H9 (cell line): ENCODE measurements around the gene SP2. TPM values are rescaled to one million over a fixed set of nuclear protein-coding genes. Genes with fewer than 3 reads are reported as not detected.

Source experiments
- DNase-seq: peaks from one replicate; pipeline ENCODE4 v3.0.0-alpha.2; 2017
- H2AFZ ChIP-seq: one replicate; pipeline ENCODE4 v1.6.1; 2013; ENCODE audit warnings: mild to moderate bottlenecking, low read length, control low read depth, moderate library complexity
- H2AK5ac ChIP-seq: 2 replicates; pipeline ENCODE4 v1.6.1; 2013; ENCODE audit warnings: low read length, control low read depth, mixed read lengths; ENCODE audit not compliant: insufficient read length
- H2BK120ac ChIP-seq: one replicate; pipeline ENCODE4 v1.6.1; 2013; ENCODE audit warnings: low read depth, mild to moderate bottlenecking, low read length, control low read depth, inconsistent platforms; ENCODE audit not compliant: poor library complexity, severe bottlenecking
- H2BK12ac ChIP-seq: 2 replicates; pipeline ENCODE4 v1.6.1; 2013; ENCODE audit warnings: low read length, control low read depth, mixed read lengths, low read depth; ENCODE audit not compliant: insufficient read length
- H2BK15ac ChIP-seq: 2 replicates; pipeline ENCODE4 v1.6.1; 2013; ENCODE audit warnings: low read depth, low read length, control low read depth
- H2BK20ac ChIP-seq: one replicate; pipeline ENCODE4 v1.6.1; 2013; ENCODE audit warnings: low read depth, mild to moderate bottlenecking, low read length, control low read depth, inconsistent platforms; ENCODE audit not compliant: poor library complexity, severe bottlenecking
- H2BK5ac ChIP-seq: 2 replicates; pipeline ENCODE4 v1.6.1; 2013; ENCODE audit warnings: low read length, control low read depth, mixed read lengths; ENCODE audit not compliant: insufficient read length
- H3K14ac ChIP-seq: 2 replicates; pipeline ENCODE4 v1.6.1; 2013; ENCODE audit warnings: low read length, control low read depth; ENCODE audit not compliant: insufficient read depth
- H3K18ac ChIP-seq: 2 replicates; pipeline ENCODE4 v1.6.1; 2013; ENCODE audit warnings: low read depth, mild to moderate bottlenecking, mixed read lengths, low read length, control low read depth; ENCODE audit not compliant: insufficient read length
- H3K23ac ChIP-seq: 2 replicates; pipeline ENCODE4 v1.6.1; 2013; ENCODE audit warnings: low read length, control low read depth, mixed read lengths, low read depth; ENCODE audit not compliant: insufficient read length
- H3K23me2 ChIP-seq: 2 replicates; pipeline ENCODE4 v1.6.1; 2013; ENCODE audit warnings: low read depth, mild to moderate bottlenecking, mixed read lengths, low read length, control low read depth; ENCODE audit not compliant: insufficient read length, poor library complexity, severe bottlenecking
- H3K27ac ChIP-seq: 2 replicates; pipeline ENCODE4 v1.5.1; 2013; ENCODE audit warnings: low read length, control low read depth, mixed read lengths, low read depth; ENCODE audit not compliant: insufficient read length
- H3K27me3 ChIP-seq: 2 replicates; pipeline ENCODE4 v1.6.1; 2013; ENCODE audit warnings: low read length, control low read depth, inconsistent platforms; ENCODE audit not compliant: insufficient read depth
- H3K4ac ChIP-seq: 2 replicates; pipeline ENCODE4 v1.6.1; 2013; ENCODE audit warnings: low read depth, mild to moderate bottlenecking, control low read depth, inconsistent platforms, low read length, moderate library complexity
- H3K4me1 ChIP-seq: 2 replicates; pipeline ENCODE4 v1.6.1; 2013; ENCODE audit warnings: low read length, control low read depth, inconsistent platforms; ENCODE audit not compliant: insufficient read depth
- H3K4me2 ChIP-seq: 2 replicates; pipeline ENCODE4 v1.6.1; 2013; ENCODE audit warnings: low read length, control low read depth, mixed read lengths; ENCODE audit not compliant: insufficient read length, insufficient read depth
- H3K56ac ChIP-seq: 2 replicates; pipeline ENCODE4 v1.6.1; 2013; ENCODE audit warnings: low read depth, mild to moderate bottlenecking, mixed read lengths, low read length, control low read depth; ENCODE audit not compliant: insufficient read length
- H3K79me1 ChIP-seq: 2 replicates; pipeline ENCODE4 v1.6.1; 2013; ENCODE audit warnings: low read depth, mild to moderate bottlenecking, moderate library complexity, low read length, control low read depth, inconsistent platforms; ENCODE audit not compliant: insufficient read depth, poor library complexity, severe bottlenecking
- H3K79me2 ChIP-seq: 2 replicates; pipeline ENCODE4 v1.6.1; 2013; ENCODE audit warnings: low read length, control low read depth, inconsistent platforms; ENCODE audit not compliant: insufficient read depth
- H3K9ac ChIP-seq: 2 replicates; pipeline ENCODE4 v1.6.1; 2013; ENCODE audit warnings: low read length, control low read depth, mixed read lengths; ENCODE audit not compliant: insufficient read length; ENCODE audit errors: extremely low read depth
- H3K9me3 ChIP-seq: one replicate; pipeline ENCODE4 v1.6.1; 2013; ENCODE audit warnings: low read depth, low read length, inconsistent platforms; ENCODE audit not compliant: control insufficient read depth
- H3T11ph ChIP-seq: one replicate; pipeline ENCODE4 v1.6.1; 2013; ENCODE audit warnings: mild to moderate bottlenecking, low read length, control low read depth, inconsistent platforms
- H4K20me1 ChIP-seq: one replicate; pipeline ENCODE4 v1.6.1; 2013; ENCODE audit not compliant: control insufficient read depth, insufficient read length, insufficient read depth
- H4K5ac ChIP-seq: 2 replicates; pipeline ENCODE4 v1.6.1; 2013; ENCODE audit warnings: low read depth, mild to moderate bottlenecking, mixed read lengths, low read length, control low read depth; ENCODE audit not compliant: insufficient read length
- H4K8ac ChIP-seq: replicated peaks from 2 replicates; pipeline ENCODE4 v1.6.1; 2013; ENCODE audit warnings: low read length, control low read depth, mixed read lengths, low read depth; ENCODE audit not compliant: insufficient read length
- H4K91ac ChIP-seq: 2 replicates; pipeline ENCODE4 v1.6.1; 2013; ENCODE audit warnings: low read depth, mild to moderate bottlenecking, moderate library complexity, mixed read lengths, low read length, control low read depth; ENCODE audit not compliant: insufficient read length
- H3K27ac Mint-ChIP-seq, 3 experiments: 2 replicates in 2 of 3; 3 replicates in 1 of 3; pipeline ENCODE4 v1.8.0; 2020 to 2021; ENCODE audit warnings: mixed read lengths in 3 of 3, mild to moderate bottlenecking in 1 of 3, moderate library complexity in 1 of 3
- H3K27me3 Mint-ChIP-seq: 2 replicates; pipeline ENCODE4 v1.8.0; 2021; ENCODE audit warnings: low read depth, mild to moderate bottlenecking, moderate library complexity, mixed read lengths
- H3K36me3 Mint-ChIP-seq, 3 experiments: 2 replicates in 2 of 3; 3 replicates in 1 of 3; pipeline ENCODE4 v1.8.0; 2020 to 2021; ENCODE audit warnings: low read depth in 3 of 3, mixed read lengths in 3 of 3; ENCODE audit not compliant: insufficient read depth in 1 of 3
- H3K4me1 Mint-ChIP-seq, 2 experiments: 2 replicates each; pipeline ENCODE4 v1.8.0; 2020; ENCODE audit warnings: mixed read lengths in 2 of 2
- H3K4me3 Mint-ChIP-seq, 2 experiments: 2 replicates in 1 of 2; 3 replicates in 1 of 2; pipeline ENCODE4 v1.8.0; 2020 to 2021; ENCODE audit warnings: mild to moderate bottlenecking in 2 of 2, mixed read lengths in 2 of 2, moderate library complexity in 1 of 2
- H3K9me3 Mint-ChIP-seq, 2 experiments: 2 replicates in 1 of 2; 3 replicates in 1 of 2; pipeline ENCODE4 v1.8.0; 2020; ENCODE audit warnings: mild to moderate bottlenecking in 2 of 2, mixed read lengths in 2 of 2, moderate library complexity in 1 of 2
- CTCF ChIP-seq: fragments of 200-600 bp; sonication (generic); conservative IDR thresholded peaks from 3 replicates; pipeline ENCODE4 v1.8.0; 2021; ENCODE audit warnings: antibody characterized with exemption, mild to moderate bottlenecking
- WGBS: extraction: QIAGEN DNeasy Blood & Tissue Kit; methylation state at CpG from one replicate; pipeline ENCODE4 v1.1.7; 2013; ENCODE audit warnings: missing lambda C conversion rate, low lambda C conversion rate, mixed read lengths; ENCODE audit not compliant: insufficient read length; ENCODE audit errors: extremely low coverage; 5-methylcytosine and 5-hydroxymethylcytosine counted together
- total RNA-seq: library from RNA; stranded (reverse); gene quantifications from 2 replicates; pipeline ENCODE4 v1.2.1, GENCODE V29; 2021

The SP2 gene
- total RNA-seq, 1 experiment from 2014 or later, result 19.3 TPM

- Histone ChIP-seq H2BK5ac (no peak overlapping the region), H3T11ph (no peak overlapping the region), H2BK15ac (no peak overlapping the region), H3K18ac (no peak overlapping the region), H3K4me1 (no peaks in the 10 kb centered on the region), H2BK120ac (no peak overlapping the region), H3K23ac (no peak overlapping the region), H2AK5ac (no peak overlapping the region), H3K14ac (no peak overlapping the region), H2AFZ (no peak overlapping the region), H3K79me2 (no peaks in the 10 kb centered on the region), H4K8ac (no peak overlapping the region), H3K79me1 (no peaks in the 10 kb centered on the region), H4K20me1 (no peaks in the 10 kb centered on the region), H3K4me2 (no peak overlapping the region), H3K9ac (no peak overlapping the region), H3K27ac (no peak overlapping the region), H3K23me2 (peaks cover 9% of the 10 kb centered on the region), H4K5ac (no peak overlapping the region), H4K91ac (no peak overlapping the region), H2BK12ac (no peak overlapping the region), H3K27me3 (peaks cover 2% of the 10 kb centered on the region; the same call in 1 of the 2 replicates), H3K9me3 (no peaks in the 10 kb centered on the region), H2BK20ac (no peak overlapping the region), H3K4ac (no peak overlapping the region), H3K56ac (no peak overlapping the region)
- WGBS, result no CpG with 5 or more reads among the region's 5 CpGs
- Mint-ChIP-seq H3K4me3 (no peak overlapping the region), H3K4me1 (peaks cover 5 to 13% of the 10 kb centered on the region in 2 experiments; a peak in 3 of 4 replicates), H3K36me3 (peaks cover 0 to 3% (median 0%) of the 10 kb centered on the region in 3 experiments; a peak in 2 of 7 replicates), H3K27me3 (peaks cover 35% of the 10 kb centered on the region), H3K9me3 (no peaks in the 10 kb centered on the region; a peak in 3 of 5 replicates), H3K27ac (no peak overlapping the region)
- no peak for TF ChIP-seq CTCF
- DNase-seq, result no peak
These were observed 41.9 kb downstream of the SP2 start for GRCh38 chr17:47937941-47938340.
